H9 (cell line): Measurements from ENCODE around the gene FAXDC2. TPM values are rescaled to one million over a fixed set of nuclear protein-coding genes. Genes with fewer than 3 reads are reported as not detected.

Experiments
- DNase-seq: peaks from one replicate; pipeline ENCODE4 v3.0.0-alpha.2; 2017
- H2AFZ ChIP-seq: one replicate; pipeline ENCODE4 v1.6.1; 2013; ENCODE audit warnings: mild to moderate bottlenecking, low read length, control low read depth, moderate library complexity
- H2AK5ac ChIP-seq: 2 replicates; pipeline ENCODE4 v1.6.1; 2013; ENCODE audit warnings: low read length, control low read depth, mixed read lengths; ENCODE audit not compliant: insufficient read length
- H2BK120ac ChIP-seq: one replicate; pipeline ENCODE4 v1.6.1; 2013; ENCODE audit warnings: low read depth, mild to moderate bottlenecking, low read length, control low read depth, inconsistent platforms; ENCODE audit not compliant: poor library complexity, severe bottlenecking
- H2BK12ac ChIP-seq: 2 replicates; pipeline ENCODE4 v1.6.1; 2013; ENCODE audit warnings: low read length, control low read depth, mixed read lengths, low read depth; ENCODE audit not compliant: insufficient read length
- H2BK15ac ChIP-seq: 2 replicates; pipeline ENCODE4 v1.6.1; 2013; ENCODE audit warnings: low read depth, low read length, control low read depth
- H2BK20ac ChIP-seq: one replicate; pipeline ENCODE4 v1.6.1; 2013; ENCODE audit warnings: low read depth, mild to moderate bottlenecking, low read length, control low read depth, inconsistent platforms; ENCODE audit not compliant: poor library complexity, severe bottlenecking
- H2BK5ac ChIP-seq: 2 replicates; pipeline ENCODE4 v1.6.1; 2013; ENCODE audit warnings: low read length, control low read depth, mixed read lengths; ENCODE audit not compliant: insufficient read length
- H3K14ac ChIP-seq: 2 replicates; pipeline ENCODE4 v1.6.1; 2013; ENCODE audit warnings: low read length, control low read depth; ENCODE audit not compliant: insufficient read depth
- H3K18ac ChIP-seq: 2 replicates; pipeline ENCODE4 v1.6.1; 2013; ENCODE audit warnings: low read depth, mild to moderate bottlenecking, mixed read lengths, low read length, control low read depth; ENCODE audit not compliant: insufficient read length
- H3K23ac ChIP-seq: 2 replicates; pipeline ENCODE4 v1.6.1; 2013; ENCODE audit warnings: low read length, control low read depth, mixed read lengths, low read depth; ENCODE audit not compliant: insufficient read length
- H3K23me2 ChIP-seq: 2 replicates; pipeline ENCODE4 v1.6.1; 2013; ENCODE audit warnings: low read depth, mild to moderate bottlenecking, mixed read lengths, low read length, control low read depth; ENCODE audit not compliant: insufficient read length, poor library complexity, severe bottlenecking
- H3K27ac ChIP-seq: 2 replicates; pipeline ENCODE4 v1.5.1; 2013; ENCODE audit warnings: low read length, control low read depth, mixed read lengths, low read depth; ENCODE audit not compliant: insufficient read length
- H3K27me3 ChIP-seq: 2 replicates; pipeline ENCODE4 v1.6.1; 2013; ENCODE audit warnings: low read length, control low read depth, inconsistent platforms; ENCODE audit not compliant: insufficient read depth
- H3K4ac ChIP-seq: 2 replicates; pipeline ENCODE4 v1.6.1; 2013; ENCODE audit warnings: low read depth, mild to moderate bottlenecking, control low read depth, inconsistent platforms, low read length, moderate library complexity
- H3K4me1 ChIP-seq: 2 replicates; pipeline ENCODE4 v1.6.1; 2013; ENCODE audit warnings: low read length, control low read depth, inconsistent platforms; ENCODE audit not compliant: insufficient read depth
- H3K4me2 ChIP-seq: 2 replicates; pipeline ENCODE4 v1.6.1; 2013; ENCODE audit warnings: low read length, control low read depth, mixed read lengths; ENCODE audit not compliant: insufficient read length, insufficient read depth
- H3K56ac ChIP-seq: 2 replicates; pipeline ENCODE4 v1.6.1; 2013; ENCODE audit warnings: low read depth, mild to moderate bottlenecking, mixed read lengths, low read length, control low read depth; ENCODE audit not compliant: insufficient read length
- H3K79me1 ChIP-seq: 2 replicates; pipeline ENCODE4 v1.6.1; 2013; ENCODE audit warnings: low read depth, mild to moderate bottlenecking, moderate library complexity, low read length, control low read depth, inconsistent platforms; ENCODE audit not compliant: insufficient read depth, poor library complexity, severe bottlenecking
- H3K79me2 ChIP-seq: 2 replicates; pipeline ENCODE4 v1.6.1; 2013; ENCODE audit warnings: low read length, control low read depth, inconsistent platforms; ENCODE audit not compliant: insufficient read depth
- H3K9ac ChIP-seq: 2 replicates; pipeline ENCODE4 v1.6.1; 2013; ENCODE audit warnings: low read length, control low read depth, mixed read lengths; ENCODE audit not compliant: insufficient read length; ENCODE audit errors: extremely low read depth
- H3K9me3 ChIP-seq: one replicate; pipeline ENCODE4 v1.6.1; 2013; ENCODE audit warnings: low read depth, low read length, inconsistent platforms; ENCODE audit not compliant: control insufficient read depth
- H3T11ph ChIP-seq: one replicate; pipeline ENCODE4 v1.6.1; 2013; ENCODE audit warnings: mild to moderate bottlenecking, low read length, control low read depth, inconsistent platforms
- H4K20me1 ChIP-seq: one replicate; pipeline ENCODE4 v1.6.1; 2013; ENCODE audit not compliant: control insufficient read depth, insufficient read length, insufficient read depth
- H4K5ac ChIP-seq: 2 replicates; pipeline ENCODE4 v1.6.1; 2013; ENCODE audit warnings: low read depth, mild to moderate bottlenecking, mixed read lengths, low read length, control low read depth; ENCODE audit not compliant: insufficient read length
- H4K8ac ChIP-seq: replicated peaks from 2 replicates; pipeline ENCODE4 v1.6.1; 2013; ENCODE audit warnings: low read length, control low read depth, mixed read lengths, low read depth; ENCODE audit not compliant: insufficient read length
- H4K91ac ChIP-seq: 2 replicates; pipeline ENCODE4 v1.6.1; 2013; ENCODE audit warnings: low read depth, mild to moderate bottlenecking, moderate library complexity, mixed read lengths, low read length, control low read depth; ENCODE audit not compliant: insufficient read length
- H3K27ac Mint-ChIP-seq, 3 experiments: 2 replicates in 2 of 3; 3 replicates in 1 of 3; pipeline ENCODE4 v1.8.0; 2020 to 2021; ENCODE audit warnings: mixed read lengths in 3 of 3, mild to moderate bottlenecking in 1 of 3, moderate library complexity in 1 of 3
- H3K27me3 Mint-ChIP-seq: 2 replicates; pipeline ENCODE4 v1.8.0; 2021; ENCODE audit warnings: low read depth, mild to moderate bottlenecking, moderate library complexity, mixed read lengths
- H3K36me3 Mint-ChIP-seq, 3 experiments: 2 replicates in 2 of 3; 3 replicates in 1 of 3; pipeline ENCODE4 v1.8.0; 2020 to 2021; ENCODE audit warnings: low read depth in 3 of 3, mixed read lengths in 3 of 3; ENCODE audit not compliant: insufficient read depth in 1 of 3
- H3K4me1 Mint-ChIP-seq, 2 experiments: 2 replicates each; pipeline ENCODE4 v1.8.0; 2020; ENCODE audit warnings: mixed read lengths in 2 of 2
- H3K4me3 Mint-ChIP-seq, 2 experiments: 2 replicates in 1 of 2; 3 replicates in 1 of 2; pipeline ENCODE4 v1.8.0; 2020 to 2021; ENCODE audit warnings: mild to moderate bottlenecking in 2 of 2, mixed read lengths in 2 of 2, moderate library complexity in 1 of 2
- H3K9me3 Mint-ChIP-seq, 2 experiments: 2 replicates in 1 of 2; 3 replicates in 1 of 2; pipeline ENCODE4 v1.8.0; 2020; ENCODE audit warnings: mild to moderate bottlenecking in 2 of 2, mixed read lengths in 2 of 2, moderate library complexity in 1 of 2
- WGBS: extraction: QIAGEN DNeasy Blood & Tissue Kit; methylation state at CpG from one replicate; pipeline ENCODE4 v1.1.7; 2013; ENCODE audit warnings: missing lambda C conversion rate, low lambda C conversion rate, mixed read lengths; ENCODE audit not compliant: insufficient read length; ENCODE audit errors: extremely low coverage; 5-methylcytosine and 5-hydroxymethylcytosine counted together
- total RNA-seq: library from RNA; stranded (reverse); gene quantifications from 2 replicates; pipeline ENCODE4 v1.2.1, GENCODE V29; 2021
- TF ChIP-seq, protein P1 (sequence below): fragments of 200-600 bp; sonication (generic); conservative IDR thresholded peaks from 3 replicates; pipeline ENCODE4 v1.8.0; 2021; ENCODE audit warnings: antibody characterized with exemption, mild to moderate bottlenecking

FAXDC2 gene
- total RNA-seq, 1 experiment from 2014 or later = 3.0 TPM

DNA sequence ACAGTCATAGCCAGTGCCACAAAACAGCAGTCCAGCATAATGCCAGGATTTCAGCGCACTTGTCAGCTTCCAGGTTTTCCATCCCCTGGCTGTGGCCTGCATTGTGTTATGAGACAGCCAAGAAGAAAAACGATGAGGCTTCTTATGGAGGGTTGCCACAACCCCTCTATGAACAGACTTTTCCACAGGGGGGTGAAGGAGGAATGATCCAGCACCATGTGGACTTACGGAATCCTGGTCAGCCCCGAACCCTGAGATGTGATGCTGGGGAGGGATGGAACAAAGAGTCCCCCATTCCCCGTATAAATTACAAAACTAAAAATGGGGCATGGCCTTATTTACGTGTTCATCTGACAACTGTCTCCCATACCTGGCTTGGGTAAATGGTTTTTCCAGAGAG lies 32.6 kb downstream of the FAXDC2 start:
- H4K5ac ChIP-seq = no peak overlapping the region
- no peak overlapping the region for H3K56ac ChIP-seq
- no peak overlapping the region for H2AK5ac ChIP-seq
- Mint-ChIP-seq H3K4me3 (no peak overlapping the region), H3K36me3 (peaks cover 45 to 82% (median 78%) of the 10 kb centered on the region in 3 experiments), H3K4me1 (peaks cover 6 to 28% of the 10 kb centered on the region in 2 experiments), H3K27ac (peak overlapping the region in 2 of 3 experiments; percentile 37 to 67; a peak in 3 of 7 replicates), H3K9me3 (no peaks in the 10 kb centered on the region; a peak in 1 of 5 replicates), H3K27me3 (peaks cover 2% of the 10 kb centered on the region; the same call in 1 of the 2 replicates)
- H4K20me1 ChIP-seq = no peaks in the 10 kb centered on the region
- no peak overlapping the region for H3K23ac ChIP-seq
- no peak overlapping the region for H3K18ac ChIP-seq
- H3K4me1 ChIP-seq = no peaks in the 10 kb centered on the region
- H3K9ac ChIP-seq = no peak overlapping the region
- no peaks in the 10 kb centered on the region for H3K9me3 ChIP-seq
- H2BK12ac ChIP-seq = no peak overlapping the region
- no peak overlapping the region for H4K8ac ChIP-seq
- H3K79me2 ChIP-seq = no peaks in the 10 kb centered on the region
- no peak overlapping the region for H2BK20ac ChIP-seq
- no peak overlapping the region for H2AFZ ChIP-seq
- no peak overlapping the region for H3K27ac ChIP-seq
- TF ChIP-seq, protein P1, sequence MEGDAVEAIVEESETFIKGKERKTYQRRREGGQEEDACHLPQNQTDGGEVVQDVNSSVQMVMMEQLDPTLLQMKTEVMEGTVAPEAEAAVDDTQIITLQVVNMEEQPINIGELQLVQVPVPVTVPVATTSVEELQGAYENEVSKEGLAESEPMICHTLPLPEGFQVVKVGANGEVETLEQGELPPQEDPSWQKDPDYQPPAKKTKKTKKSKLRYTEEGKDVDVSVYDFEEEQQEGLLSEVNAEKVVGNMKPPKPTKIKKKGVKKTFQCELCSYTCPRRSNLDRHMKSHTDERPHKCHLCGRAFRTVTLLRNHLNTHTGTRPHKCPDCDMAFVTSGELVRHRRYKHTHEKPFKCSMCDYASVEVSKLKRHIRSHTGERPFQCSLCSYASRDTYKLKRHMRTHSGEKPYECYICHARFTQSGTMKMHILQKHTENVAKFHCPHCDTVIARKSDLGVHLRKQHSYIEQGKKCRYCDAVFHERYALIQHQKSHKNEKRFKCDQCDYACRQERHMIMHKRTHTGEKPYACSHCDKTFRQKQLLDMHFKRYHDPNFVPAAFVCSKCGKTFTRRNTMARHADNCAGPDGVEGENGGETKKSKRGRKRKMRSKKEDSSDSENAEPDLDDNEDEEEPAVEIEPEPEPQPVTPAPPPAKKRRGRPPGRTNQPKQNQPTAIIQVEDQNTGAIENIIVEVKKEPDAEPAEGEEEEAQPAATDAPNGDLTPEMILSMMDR = no peak
- no peak overlapping the region for H2BK5ac ChIP-seq
- no peaks in the 10 kb centered on the region for H3K27me3 ChIP-seq
- H3K4ac ChIP-seq = no peak overlapping the region
- no CpG with 5 or more reads among the region's 6 CpGs for WGBS
- no peaks in the 10 kb centered on the region for H3K79me1 ChIP-seq
- H2BK120ac ChIP-seq = no peak overlapping the region
- no peak overlapping the region for H3T11ph ChIP-seq
- no peak overlapping the region for H4K91ac ChIP-seq
- no peak overlapping the region for H3K14ac ChIP-seq
- no peak for DNase-seq
- no peak overlapping the region for H2BK15ac ChIP-seq
- H3K4me2 ChIP-seq = no peak overlapping the region
- H3K23me2 ChIP-seq = no peaks in the 10 kb centered on the region
